Stimulated activated CD4-positive, alpha-beta T cell treated with anti-CD3 and anti-CD28 coated beads, TNF-alpha, amount 100 ng/mL, for 48 hours (primary cell): ENCODE results near the gene SIKE1.
"Not testable (repeated sequence)": the region's sequence is repeated elsewhere in the genome, so short reads cannot be mapped to it uniquely, and the experiment has no call there.

Experiments
- DNase-seq, 3 donors: peaks; one replicate each; pipeline ENCODE4 v3.0.0-alpha.2; 2020; ENCODE audit warnings: low read depth in 3 of 3

SIKE1 gene

GRCh38 chr1:114755006-114755931 lies 25.2 kb downstream of the SIKE1 start:
- DNase-seq: no peak

- not testable (repeated sequence) for DNase-seq
These were observed 26.8 kb downstream of the SIKE1 start for GRCh38 chr1:114753702-114754101.

GRCh38 chr1:114753143-114753542 lies 27.3 kb downstream of the SIKE1 start:
- DNase-seq: no peak

- DNase-seq: no peak
These were observed 29.7 kb downstream of the SIKE1 start for GRCh38 chr1:114750780-114751179.

- no peak for DNase-seq
These were observed 30.6 kb downstream of the SIKE1 start for GRCh38 chr1:114749835-114750234.

- peak in 1 of 3 donors; percentile 10 for DNase-seq
These were observed 33.9 kb downstream of the SIKE1 start for GRCh38 chr1:114746450-114747121.

- DNase-seq: no peak
These were observed 35.2 kb downstream of the SIKE1 start for GRCh38 chr1:114745291-114745690.

- DNase-seq: no peak
These were observed 38.3 kb downstream of the SIKE1 start for GRCh38 chr1:114741963-114742746.

- no peak for DNase-seq
These were observed 40.2 kb downstream of the SIKE1 start for GRCh38 chr1:114740331-114740730.

- no peak for DNase-seq
These were observed 43.1 kb downstream of the SIKE1 start for GRCh38 chr1:114737314-114737849.

- no peak for DNase-seq
These were observed 45.0 kb downstream of the SIKE1 start for GRCh38 chr1:114735479-114735878.

GRCh38 chr1:114729782-114730181 lies 50.7 kb downstream of the SIKE1 start:
- DNase-seq: no peak

GRCh38 chr1:114728553-114728952 lies 51.9 kb downstream of the SIKE1 start:
- no peak for DNase-seq

GRCh38 chr1:114725230-114725629 lies 55.3 kb downstream of the SIKE1 start:
- DNase-seq: no peak

GRCh38 chr1:114723915-114724314 lies 56.6 kb downstream of the SIKE1 start:
- DNase-seq: no peak

GRCh38 chr1:114723457-114723856 lies 57.0 kb downstream of the SIKE1 start:
- DNase-seq: no peak

- no peak for DNase-seq
These were observed 60.0 kb downstream of the SIKE1 start for GRCh38 chr1:114720492-114720891.
